Measurements from ENCODE around the gene N4BP3. TPM values are rescaled to one million over a fixed set of nuclear protein-coding genes. Genes with fewer than 3 reads are reported as not detected.
"Not testable (repeated sequence)": the region's sequence is repeated elsewhere in the genome, so short reads cannot be mapped to it uniquely, and the experiment has no call there.

Gene N4BP3, protein sequence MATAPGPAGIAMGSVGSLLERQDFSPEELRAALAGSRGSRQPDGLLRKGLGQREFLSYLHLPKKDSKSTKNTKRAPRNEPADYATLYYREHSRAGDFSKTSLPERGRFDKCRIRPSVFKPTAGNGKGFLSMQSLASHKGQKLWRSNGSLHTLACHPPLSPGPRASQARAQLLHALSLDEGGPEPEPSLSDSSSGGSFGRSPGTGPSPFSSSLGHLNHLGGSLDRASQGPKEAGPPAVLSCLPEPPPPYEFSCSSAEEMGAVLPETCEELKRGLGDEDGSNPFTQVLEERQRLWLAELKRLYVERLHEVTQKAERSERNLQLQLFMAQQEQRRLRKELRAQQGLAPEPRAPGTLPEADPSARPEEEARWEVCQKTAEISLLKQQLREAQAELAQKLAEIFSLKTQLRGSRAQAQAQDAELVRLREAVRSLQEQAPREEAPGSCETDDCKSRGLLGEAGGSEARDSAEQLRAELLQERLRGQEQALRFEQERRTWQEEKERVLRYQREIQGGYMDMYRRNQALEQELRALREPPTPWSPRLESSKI
- 1 to 10 TPM in 1 of 2 donors, under 1 TPM in 1; 0.95 to 2.3 TPM for total RNA-seq
- long read RNA-seq, full-length matches to known transcripts: 4 of 9 reads
- long read RNA-seq, partial matches to known transcripts: 3 of 9 reads
- long read RNA-seq, other reads (novel, unspliced or antisense): 2 of 9 reads

DNA sequence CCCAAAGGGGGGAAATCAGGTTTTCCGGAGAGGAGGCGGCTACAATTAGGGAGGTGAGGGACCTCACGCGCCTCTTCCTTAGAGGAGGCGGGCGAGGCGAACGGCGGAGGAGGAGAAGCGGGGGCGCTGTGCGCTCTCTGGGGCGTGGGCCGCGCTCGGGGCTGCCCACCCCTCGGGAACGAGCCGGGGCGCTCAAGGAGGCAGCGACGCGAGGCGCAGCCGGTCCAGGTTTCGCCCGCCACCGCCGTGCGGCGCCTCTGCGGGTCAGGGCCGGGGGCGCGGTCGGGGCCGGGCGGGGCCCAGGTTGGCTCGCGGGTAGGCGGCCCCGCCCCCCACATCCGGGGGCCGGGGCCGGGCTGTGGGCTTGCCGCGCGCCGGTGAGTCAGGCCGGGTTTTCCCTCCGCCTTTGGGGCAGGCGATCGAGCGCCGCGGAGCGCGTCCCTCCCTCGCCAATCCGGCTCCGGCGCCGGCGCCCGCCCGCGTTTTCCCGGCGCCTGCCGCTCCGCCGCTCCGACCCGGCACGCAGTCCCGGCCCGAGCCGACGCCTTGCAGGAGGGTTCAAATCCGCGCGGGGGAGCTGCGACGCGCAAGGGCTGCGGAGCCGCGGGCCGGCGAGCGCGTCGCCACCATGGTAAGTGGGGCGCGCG lies at the start of gene N4BP3:
N4BP3 (plus strand) TSS at position 392 of the 647 bp plus-strand sequence. CDS start 6,052 bp downstream, outside the sequence.
- intact Hi-C loops (cut with DNase I, micrococcal nuclease): no loop called here
- ATAC-seq: peak; percentile 79
- DNase-seq: peak; percentile 64 to 83

DNA sequence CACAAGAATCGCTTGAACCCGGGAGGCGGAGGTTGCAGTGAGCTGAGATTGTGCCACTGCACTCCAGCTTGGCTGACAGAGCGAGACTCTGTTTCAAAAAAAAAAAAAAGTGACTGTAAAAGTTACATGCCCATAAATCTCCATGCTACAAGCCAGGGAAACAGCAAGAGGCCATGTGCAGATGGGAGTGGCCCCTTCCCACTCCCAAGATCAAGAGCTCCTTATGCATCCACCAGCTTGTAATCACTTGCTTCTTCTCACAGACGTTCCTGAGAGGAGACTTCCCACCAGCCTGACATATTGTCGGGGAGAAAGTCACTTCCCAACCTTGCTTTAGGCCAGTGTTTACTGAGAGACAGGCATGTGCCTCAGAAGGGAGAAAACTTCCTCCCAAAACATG lies 45.6 kb upstream of the N4BP3 start:
- intact Hi-C loops (cut with DNase I, micrococcal nuclease): no loop called here
- no peak for ATAC-seq
- no peak for DNase-seq

DNA sequence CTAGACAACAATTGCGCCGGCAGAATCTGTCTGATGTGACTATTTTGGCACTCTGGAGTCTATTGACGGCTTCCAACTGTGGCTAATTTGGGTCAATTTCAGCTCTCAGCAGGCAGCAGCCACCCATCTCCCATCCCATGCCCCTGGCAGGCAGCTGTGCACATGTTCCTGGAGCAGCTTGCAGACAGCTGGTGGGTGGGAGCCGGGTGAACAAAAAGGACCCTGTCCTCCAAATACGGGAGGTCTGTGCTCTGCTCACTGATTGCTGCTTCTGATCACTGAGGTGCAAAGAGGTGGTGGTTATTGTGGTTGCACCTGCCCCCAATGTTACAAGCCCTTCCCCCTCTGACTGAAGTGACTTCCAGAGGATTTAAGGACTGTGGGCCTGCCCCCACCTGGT lies 45.0 kb upstream of the N4BP3 start:
- ATAC-seq (no peak), DNase-seq (no peak)
- intact Hi-C loops (cut with DNase I, micrococcal nuclease): no loop called here

DNA sequence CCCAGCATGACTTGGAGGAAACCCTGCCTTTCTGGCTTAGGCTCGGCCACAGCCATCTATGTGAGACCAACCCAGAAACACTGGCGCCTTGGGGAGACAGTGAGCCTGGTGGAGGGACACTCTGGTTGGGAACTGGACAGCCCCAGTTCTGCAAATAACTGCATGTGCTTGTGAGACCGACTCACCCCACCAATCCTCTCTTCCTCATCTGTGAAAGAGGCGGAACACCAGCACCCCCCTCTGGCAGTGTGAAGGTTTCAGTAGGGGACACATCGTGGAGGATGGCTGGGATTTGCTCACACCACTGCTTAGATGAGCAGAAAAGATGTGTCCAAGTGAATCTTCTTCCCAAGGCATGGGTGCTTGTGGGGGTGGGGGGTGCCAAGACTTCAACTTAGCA lies 43.4 kb upstream of the N4BP3 start:
- intact Hi-C loops (cut with DNase I, micrococcal nuclease): no loop called here
- DNase-seq (peak in 1 of 2 donors; percentile 31), ATAC-seq (no peak)

DNA sequence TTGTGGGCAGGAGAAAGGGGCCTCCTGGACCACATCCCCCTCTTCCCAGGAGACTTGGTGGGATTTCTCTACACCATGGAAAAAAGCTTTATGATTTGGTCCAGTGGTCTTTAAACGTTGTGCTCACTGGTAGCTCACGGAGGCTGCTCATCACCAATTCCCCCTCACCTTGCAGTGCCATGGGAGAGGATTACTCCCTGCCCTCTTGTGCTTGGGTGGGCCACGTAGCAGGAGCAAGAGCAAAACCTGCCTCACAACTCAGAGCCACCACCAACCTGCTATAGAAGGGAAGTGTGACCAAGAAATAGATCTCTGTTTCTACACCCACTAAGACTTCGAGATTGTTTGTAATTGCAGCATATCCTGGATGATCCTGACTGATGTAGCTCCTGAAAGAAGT lies 42.2 kb upstream of the N4BP3 start:
- no peak for DNase-seq
- no peak for ATAC-seq
- intact Hi-C loops (cut with DNase I, micrococcal nuclease): no loop called here

DNA sequence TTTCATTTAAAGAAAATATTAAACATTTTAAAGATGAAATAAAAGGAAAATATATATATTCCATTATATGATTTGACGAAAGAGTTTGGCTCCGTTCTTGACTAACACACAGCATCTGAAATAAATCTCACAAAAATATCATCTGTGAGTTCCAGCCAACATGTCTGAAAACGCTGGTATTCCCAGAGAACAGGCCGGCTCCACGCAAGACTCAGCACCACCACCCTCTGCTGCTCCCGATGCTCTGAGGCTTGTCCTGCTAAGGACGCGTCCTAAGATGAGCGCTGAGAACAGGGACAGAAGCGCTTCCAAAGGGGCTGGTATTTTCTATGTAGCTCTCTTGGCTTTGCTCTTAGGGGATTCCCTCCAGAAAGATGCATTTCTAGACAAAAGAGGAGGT lies 40.6 kb upstream of the N4BP3 start:
- intact Hi-C loops (cut with DNase I, micrococcal nuclease): no loop called here
- DNase-seq: no peak
- no peak for ATAC-seq

DNA sequence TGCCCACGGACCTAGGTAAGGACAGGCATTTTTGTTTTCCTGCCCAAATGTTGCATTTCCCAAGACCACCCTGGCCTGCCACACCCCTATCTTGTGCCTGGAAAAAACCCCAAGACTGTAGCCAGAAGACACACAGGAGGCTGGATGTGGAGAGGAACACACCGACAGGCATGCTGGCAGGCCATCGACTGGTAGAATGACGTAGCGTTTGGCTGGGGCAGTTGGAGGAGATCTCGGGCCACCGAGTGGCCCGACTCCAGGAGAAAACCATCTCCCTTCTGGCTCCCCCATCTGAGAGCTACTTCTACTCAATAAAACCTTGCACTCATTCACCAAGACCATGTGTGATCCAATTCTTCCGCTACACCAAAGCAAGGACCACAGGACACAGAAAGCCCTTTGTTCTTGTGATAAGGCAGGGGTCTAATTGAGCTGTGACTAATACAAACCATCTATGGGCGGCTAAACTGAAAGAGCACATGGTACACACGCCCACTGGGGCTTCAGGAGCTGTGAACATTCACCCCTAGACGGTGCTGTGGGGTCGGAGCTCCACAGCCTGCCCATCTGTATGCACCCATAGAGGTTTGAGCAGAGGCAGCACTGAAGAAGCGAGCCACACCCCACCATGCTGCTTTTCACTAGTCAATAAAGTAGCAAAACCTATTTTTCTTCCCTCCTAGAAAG lies 38.9 kb upstream of the N4BP3 start:
- intact Hi-C loops (cut with DNase I, micrococcal nuclease): no loop called here
- no peak for DNase-seq

DNA sequence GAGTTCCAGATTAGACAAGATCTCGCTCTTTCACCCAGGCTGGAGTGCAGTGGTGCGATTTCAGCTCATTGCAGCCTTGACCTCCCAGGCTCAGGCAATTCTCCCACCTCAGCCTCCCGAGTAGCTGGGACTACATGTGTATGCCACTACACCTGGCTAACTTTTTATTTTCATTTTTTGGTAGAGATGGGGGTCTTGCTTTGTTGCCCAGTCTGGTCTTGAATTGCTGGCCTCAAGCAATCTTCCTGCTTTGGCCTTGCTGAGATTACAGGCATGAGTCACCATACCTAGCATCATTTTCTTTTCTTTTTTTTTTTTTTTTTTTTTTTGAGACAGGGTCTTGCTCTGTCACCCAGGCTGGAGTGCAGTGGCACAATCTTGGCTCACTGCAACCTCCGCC lies 36.4 kb upstream of the N4BP3 start:
- not testable (repeated sequence) for ATAC-seq, DNase-seq
- intact Hi-C loops (cut with DNase I, micrococcal nuclease): loop anchor here in 1 of 2 donors (5.0 kb wide), 1 partner anchor 90 kb away; no protein-coding TSS in a partner anchor

More for the DNA sequence above, 38.9 kb upstream of the N4BP3 start:
- ATAC-seq: no peak

DNA sequence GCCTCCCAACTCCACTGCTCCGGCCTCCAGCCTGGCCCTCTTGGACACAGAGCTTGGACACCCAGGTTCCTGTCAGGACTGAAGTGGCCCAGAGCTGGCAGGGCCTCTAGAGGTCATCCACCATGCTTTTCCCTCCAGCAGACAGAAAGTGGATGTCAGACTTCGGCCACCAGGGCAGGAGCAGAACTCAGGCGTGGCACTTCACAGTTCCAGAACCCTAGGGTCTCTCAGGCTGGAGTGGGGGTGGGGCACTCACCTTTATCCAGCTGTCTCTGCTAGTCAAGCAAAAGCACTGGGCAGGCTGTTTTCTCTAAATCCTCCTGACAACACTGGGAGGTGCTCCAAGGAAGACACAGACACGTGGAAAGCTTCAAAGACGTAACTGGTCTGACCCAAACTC lies 35.6 kb upstream of the N4BP3 start:
- intact Hi-C loops (cut with DNase I, micrococcal nuclease): loop anchor here in 1 of 2 donors (5.0 kb wide), 1 partner anchor 90 kb away; no protein-coding TSS in a partner anchor
- no peak for ATAC-seq
- no peak for DNase-seq

DNA sequence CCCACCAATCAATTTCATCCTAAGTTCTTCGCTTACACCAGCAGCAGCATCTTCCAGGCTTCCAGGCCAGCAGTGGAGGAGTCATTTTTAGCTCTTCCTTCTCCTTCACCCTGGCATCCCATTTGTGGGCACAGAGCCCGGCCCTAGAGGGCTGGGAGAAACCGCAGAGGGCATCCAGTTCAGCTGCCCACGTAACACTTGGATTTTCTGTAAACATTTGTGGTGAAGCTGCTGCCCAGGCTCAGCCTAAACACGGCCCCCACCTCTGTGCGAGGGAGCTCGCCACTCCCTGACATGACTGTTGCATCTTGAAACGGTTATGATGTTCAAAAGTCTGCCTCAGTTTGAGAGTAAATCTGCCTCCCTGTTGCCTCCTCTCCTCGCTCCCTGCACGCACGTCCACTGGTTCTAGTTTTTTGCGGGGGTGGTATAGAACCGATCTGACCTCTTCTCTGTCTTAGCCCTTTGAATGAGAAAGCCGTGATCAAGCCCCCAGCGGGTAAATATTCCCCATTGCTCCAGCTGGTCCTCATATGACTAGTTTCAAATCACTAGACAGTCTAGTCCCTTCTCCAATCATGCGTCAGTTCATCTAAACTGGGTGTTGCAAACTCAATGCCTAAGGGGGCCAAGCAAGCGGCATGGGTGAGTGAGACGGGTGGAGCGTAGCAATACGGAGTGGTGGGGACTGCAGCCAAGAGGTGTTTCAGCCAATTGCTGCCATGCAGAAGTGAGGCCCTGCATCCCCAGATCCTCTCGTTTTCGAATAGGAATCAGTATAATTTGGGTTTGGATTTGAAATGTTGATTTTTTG lies 34.9 kb upstream of the N4BP3 start:
- intact Hi-C loops (cut with DNase I, micrococcal nuclease): loop anchor here in 1 of 2 donors (5.0 kb wide), 1 partner anchor 89 kb away; no protein-coding TSS in a partner anchor
- DNase-seq (no peak), ATAC-seq (no peak)

DNA sequence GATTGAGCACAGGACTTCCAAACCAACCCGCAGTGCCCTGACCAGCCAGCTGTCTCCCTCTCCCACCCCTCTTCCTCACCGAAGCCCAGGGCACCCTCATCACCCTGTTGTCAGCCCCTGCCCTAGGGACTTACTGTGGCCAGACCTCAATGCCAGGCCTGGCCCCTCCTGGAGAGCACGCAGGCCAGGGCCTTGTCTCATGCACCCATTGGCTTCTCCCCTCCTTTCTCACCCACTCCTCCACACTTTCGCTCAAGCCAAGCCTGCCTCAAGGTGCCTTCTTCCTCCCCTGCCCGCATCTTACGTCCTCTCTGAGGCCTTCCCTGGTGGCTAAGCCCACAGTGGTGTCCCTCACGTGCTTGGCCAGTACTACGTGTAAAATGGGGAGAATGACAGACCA lies 33.3 kb upstream of the N4BP3 start:
- DNase-seq (no peak), ATAC-seq (no peak)
- intact Hi-C loops (cut with DNase I, micrococcal nuclease): no loop called here

DNA sequence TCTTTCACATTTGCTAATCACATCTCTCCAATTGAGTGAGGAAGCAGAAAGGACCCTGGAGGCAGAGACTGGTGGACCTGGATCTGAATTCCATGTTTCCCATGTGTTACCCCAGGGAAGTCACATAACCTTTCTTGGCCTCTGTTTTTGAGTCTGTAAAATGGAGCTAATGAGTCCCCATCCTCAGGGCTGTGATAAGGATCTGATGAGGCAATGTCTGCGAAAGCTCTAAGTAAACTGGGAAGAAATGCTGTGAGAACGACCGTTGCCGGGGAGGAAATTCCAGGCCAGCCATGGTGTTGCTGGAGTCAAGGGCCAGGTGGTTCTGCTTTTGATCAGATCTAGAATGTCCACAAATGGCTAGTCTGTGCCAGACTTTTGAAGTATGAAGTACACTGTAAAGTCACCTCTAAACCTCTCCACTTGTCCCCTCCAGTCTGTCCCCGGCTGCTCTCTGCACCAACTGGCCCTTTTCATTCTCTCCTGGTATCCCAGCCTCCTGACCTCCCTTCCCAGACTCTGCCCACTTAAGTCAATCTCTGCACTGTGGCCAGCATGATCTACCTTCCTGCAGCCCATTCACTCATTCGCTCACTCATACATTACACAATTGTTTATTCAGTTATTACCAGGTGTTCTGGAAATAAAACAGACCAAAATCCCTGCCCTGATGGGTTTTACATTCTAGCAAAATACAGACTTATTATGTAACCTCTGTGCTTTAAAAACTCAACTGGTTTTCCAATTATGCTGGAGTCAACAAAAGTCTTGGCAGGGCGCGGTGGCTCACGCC lies 32.5 kb upstream of the N4BP3 start:
- no peak for DNase-seq
- ATAC-seq: no peak
- intact Hi-C loops (cut with DNase I, micrococcal nuclease): no loop called here

DNA sequence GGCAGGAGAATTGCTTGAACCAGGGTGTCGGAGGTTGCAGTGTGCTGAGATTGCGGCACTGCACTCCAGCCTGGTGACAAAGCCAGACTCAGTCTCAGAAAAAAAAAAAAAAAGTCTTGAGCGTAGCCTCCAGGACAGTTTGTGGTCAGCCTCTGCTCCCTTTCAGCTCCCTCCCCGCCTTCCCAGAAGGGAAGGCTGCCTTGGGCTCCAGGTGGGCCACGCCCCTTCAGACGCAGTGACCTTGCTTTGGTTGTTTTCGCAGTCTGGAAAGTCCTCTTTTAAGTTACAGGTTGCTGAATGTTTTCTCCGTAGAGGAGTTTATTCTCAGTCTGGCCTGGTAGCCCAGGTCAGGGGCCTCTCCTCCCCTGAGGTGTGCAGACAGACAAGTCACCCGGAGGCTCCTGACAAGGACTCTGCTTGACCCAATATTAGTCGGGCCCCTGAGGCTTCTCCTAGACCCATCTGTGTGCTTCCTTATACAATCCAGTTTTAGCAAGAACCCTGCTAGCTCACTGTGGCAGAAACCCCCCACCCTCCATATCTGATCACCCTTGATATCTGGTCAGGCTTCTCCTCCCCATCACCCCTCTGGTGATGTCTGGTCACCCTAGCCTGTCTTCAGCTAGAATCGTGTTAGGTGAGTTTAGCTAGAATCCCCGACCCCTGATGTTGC lies 31.6 kb upstream of the N4BP3 start:
- ATAC-seq: no peak
- no peak for DNase-seq
- intact Hi-C loops (cut with DNase I, micrococcal nuclease): no loop called here

DNA sequence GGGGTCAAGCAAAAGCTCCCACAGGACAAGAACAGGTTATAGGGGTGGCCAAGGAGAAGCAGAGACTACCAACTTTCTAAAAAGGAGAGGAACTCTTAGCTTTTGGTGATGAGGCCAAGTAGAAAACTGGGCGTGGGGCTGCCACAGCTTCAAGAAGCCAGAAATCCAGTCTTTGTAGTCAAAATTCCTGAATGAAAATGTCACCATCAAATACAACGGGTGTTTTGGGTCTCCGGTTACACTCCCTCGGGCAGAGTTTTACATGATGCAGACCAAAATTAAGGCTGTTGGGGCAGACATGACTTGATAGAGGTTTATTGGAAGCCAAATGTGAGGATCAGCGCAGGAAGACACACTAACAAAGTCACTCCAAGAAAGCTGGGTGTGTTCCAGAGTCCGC lies 29.4 kb upstream of the N4BP3 start:
- DNase-seq (no peak), ATAC-seq (no peak)
- intact Hi-C loops (cut with DNase I, micrococcal nuclease): no loop called here

DNA sequence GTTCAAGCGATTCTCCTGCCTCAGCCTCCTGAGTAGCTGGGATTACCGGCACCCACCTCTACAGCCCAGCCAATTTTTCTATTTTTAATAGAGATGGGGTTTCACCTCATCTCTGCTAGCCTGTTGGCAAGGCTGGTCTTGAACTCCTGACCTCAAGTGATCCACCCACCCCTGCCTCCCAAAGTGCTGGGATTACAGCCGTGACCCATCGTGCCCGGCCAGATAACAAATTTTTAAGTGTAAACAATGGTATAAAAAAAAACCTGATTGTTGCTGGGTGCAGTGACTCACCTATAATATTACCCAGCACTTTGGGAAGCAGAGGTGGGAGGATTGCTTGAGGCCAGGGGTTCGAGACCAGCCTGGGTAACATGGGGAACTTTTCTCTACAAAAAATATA lies 28.0 kb upstream of the N4BP3 start:
- DNase-seq (no peak), ATAC-seq (no peak)
- intact Hi-C loops (cut with DNase I, micrococcal nuclease): no loop called here

DNA sequence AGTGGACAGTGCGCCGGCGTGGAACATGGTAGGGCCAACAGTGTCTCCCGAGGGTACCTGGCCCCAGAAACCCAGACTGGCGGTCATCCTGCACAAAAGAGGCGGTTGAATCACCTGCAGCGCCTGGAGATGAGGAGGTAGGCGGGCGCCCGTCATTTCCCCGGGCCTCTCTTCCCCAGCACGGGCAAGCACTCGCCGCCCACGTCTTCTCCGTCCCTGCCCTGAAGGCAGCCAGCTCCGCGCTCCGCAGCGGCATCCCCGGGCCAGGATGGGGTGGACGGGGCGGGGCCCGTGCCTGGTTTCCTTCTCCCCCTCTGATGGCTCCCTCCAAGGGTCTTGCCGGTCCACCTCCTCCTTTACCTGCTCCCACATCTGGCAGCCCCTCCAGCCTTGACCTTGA lies 27.1 kb upstream of the N4BP3 start:
- no peak for ATAC-seq
- intact Hi-C loops (cut with DNase I, micrococcal nuclease): no loop called here
- no peak for DNase-seq

DNA sequence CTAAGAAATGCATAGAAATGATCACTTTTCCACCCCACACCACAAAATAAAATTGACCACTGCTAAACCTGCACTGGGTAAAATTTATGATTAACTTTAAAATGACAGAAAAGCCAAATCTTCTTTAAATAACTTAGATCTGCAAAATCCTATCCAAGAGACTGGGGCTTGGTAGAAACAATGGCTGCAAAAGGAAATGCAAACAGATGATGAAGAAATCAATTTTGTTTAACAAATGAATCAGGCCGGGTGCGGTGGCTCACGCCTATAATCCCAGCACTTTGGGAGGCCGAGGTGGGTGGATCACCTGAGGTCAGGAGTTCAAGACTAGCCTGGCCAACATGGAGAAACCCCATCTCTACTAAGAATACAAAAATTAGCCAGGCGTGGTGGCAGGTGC lies 26.1 kb upstream of the N4BP3 start:
- ATAC-seq; DNase-seq; intact Hi-C loops (cut with DNase I, micrococcal nuclease): not testable (repeated sequence)
